ENCODE results near the gene DYSF.

DYSF gene

GRCh38 chr2:71526975-71527374, 73.6 kb downstream of the DYSF start:
- no peaks in the 10 kb centered on the region for H3K4me1 ChIP-seq
- no peak for DNase-seq (ENCODE audit: low spot score in 2 of 2)
- in situ Hi-C loops (cut with MboI; ENCODE audit: low sequenced_read_pairs): loop anchor here (25.0 kb wide), 2 partner anchors 1060 to 1335 kb away; no protein-coding TSS in a partner anchor
- H3K36me3 ChIP-seq (replicated peaks): no peaks in the 10 kb centered on the region
- H3K4me3 ChIP-seq: no peak overlapping the region
- no peaks in the 10 kb centered on the region for H3K9me3 ChIP-seq
- peaks cover 17% of the 10 kb centered on the region for H3K27me3 ChIP-seq (ENCODE audit: low read depth)

DNA sequence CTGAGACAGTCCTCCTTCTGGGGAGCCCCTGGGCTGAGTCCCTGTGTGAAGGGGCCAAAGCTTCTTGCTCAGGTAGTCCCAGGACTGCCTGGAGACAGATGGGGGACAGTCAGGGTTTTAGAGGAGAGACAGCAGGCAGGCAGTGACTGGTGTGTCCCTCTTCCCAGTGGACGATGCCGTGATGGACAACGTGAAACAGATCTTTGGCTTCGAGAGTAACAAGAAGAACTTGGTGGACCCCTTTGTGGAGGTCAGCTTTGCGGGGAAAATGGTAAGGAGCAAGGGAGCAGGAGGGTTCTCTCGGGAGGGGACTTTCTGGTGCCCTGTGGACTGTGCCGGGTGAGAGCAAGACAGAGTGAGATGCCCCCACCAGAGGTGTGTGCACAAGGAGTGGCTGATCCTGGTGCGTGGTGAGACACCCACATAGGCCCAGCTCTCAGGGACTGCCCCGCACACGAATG, 74.8 kb downstream of the DYSF start:
- H3K4me1 ChIP-seq: no peaks in the 10 kb centered on the region
- H3K27me3 ChIP-seq (ENCODE audit: low read depth): peaks cover 17% of the 10 kb centered on the region
- H3K4me3 ChIP-seq: no peak overlapping the region
- H3K9me3 ChIP-seq: no peaks in the 10 kb centered on the region
- in situ Hi-C loops (cut with MboI; ENCODE audit: low sequenced_read_pairs): loop anchor here (25.0 kb wide), 2 partner anchors 1059 to 1334 kb away; no protein-coding TSS in a partner anchor
- no peaks in the 10 kb centered on the region for H3K36me3 ChIP-seq (replicated peaks)
- no peak for DNase-seq (ENCODE audit: low spot score in 2 of 2)

- DNase-seq (ENCODE audit: low spot score in 2 of 2): no peak
- in situ Hi-C loops (cut with MboI; ENCODE audit: low sequenced_read_pairs): loop anchor here (25.0 kb wide), 2 partner anchors 1059 to 1334 kb away; no protein-coding TSS in a partner anchor
- H3K27me3 ChIP-seq (ENCODE audit: low read depth): peaks cover 17% of the 10 kb centered on the region
- H3K9me3 ChIP-seq: no peaks in the 10 kb centered on the region
- H3K4me3 ChIP-seq: no peak overlapping the region
- H3K4me1 ChIP-seq: no peaks in the 10 kb centered on the region
- no peaks in the 10 kb centered on the region for H3K36me3 ChIP-seq (replicated peaks)
Observed at GRCh38 chr2:71528749-71529148, 75.4 kb downstream of the DYSF start.

GRCh38 chr2:71530211-71530610, 76.8 kb downstream of the DYSF start:
- Histone ChIP-seq H3K9me3 (no peaks in the 10 kb centered on the region), H3K36me3 (replicated peaks) (no peaks in the 10 kb centered on the region), H3K4me3 (no peak overlapping the region), H3K4me1 (no peaks in the 10 kb centered on the region), H3K27me3 (ENCODE audit: low read depth) (peaks cover 14% of the 10 kb centered on the region)
- no peak for DNase-seq (ENCODE audit: low spot score in 2 of 2)
- in situ Hi-C loops (cut with MboI; ENCODE audit: low sequenced_read_pairs): loop anchor here (25.0 kb wide), 2 partner anchors 1057 to 1332 kb away; no protein-coding TSS in a partner anchor

DNA sequence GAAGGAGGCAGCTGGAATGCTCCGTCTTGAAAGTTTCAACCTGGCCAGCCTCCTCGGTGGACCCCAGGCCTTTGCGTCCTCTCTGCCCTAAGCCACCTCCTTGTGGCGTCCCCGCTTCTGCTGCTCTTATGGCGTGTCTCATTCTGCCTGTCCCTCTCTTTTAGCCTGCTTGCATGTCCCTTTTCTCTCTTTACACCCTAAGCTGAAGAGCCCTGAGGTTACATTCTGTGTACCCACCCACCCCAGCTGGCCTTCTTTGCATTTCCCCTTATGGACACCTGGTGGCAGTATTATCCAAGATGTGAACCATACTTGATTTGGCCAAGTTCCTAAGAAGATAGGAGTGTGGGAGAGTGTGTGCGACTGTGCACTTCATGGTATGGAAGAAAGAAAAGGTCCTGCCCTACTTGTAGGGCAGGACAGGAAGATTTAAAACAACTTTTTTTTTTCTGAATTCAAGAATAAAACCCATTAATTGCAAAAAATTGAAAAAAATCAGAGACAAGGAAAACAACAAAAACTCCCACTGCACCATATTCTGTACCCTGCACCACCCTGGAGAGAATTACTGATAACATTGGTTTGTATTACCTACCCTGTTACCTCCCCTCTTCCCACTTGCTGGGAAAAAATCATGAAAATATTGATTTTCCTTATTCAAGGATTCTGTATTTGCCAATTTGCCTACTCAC, 77.4 kb downstream of the DYSF start:
- Histone ChIP-seq H3K4me3 (no peak overlapping the region), H3K9me3 (no peaks in the 10 kb centered on the region), H3K27me3 (ENCODE audit: low read depth) (peaks cover 14% of the 10 kb centered on the region), H3K36me3 (replicated peaks) (no peaks in the 10 kb centered on the region), H3K4me1 (no peaks in the 10 kb centered on the region)
- in situ Hi-C loops (cut with MboI; ENCODE audit: low sequenced_read_pairs): loop anchor here (25.0 kb wide), 2 partner anchors 1057 to 1332 kb away; no protein-coding TSS in a partner anchor
- peak; percentile 54 to 62 for DNase-seq (ENCODE audit: low spot score in 2 of 2)

- Histone ChIP-seq H3K9me3 (no peaks in the 10 kb centered on the region), H3K4me1 (no peaks in the 10 kb centered on the region), H3K36me3 (replicated peaks) (no peaks in the 10 kb centered on the region), H3K27me3 (ENCODE audit: low read depth) (peaks cover 14% of the 10 kb centered on the region), H3K4me3 (no peak overlapping the region)
- in situ Hi-C loops (cut with MboI; ENCODE audit: low sequenced_read_pairs): loop anchor here (25.0 kb wide), 2 partner anchors 1056 to 1331 kb away; no protein-coding TSS in a partner anchor
- no peak for DNase-seq (ENCODE audit: low spot score in 2 of 2)
Observed at GRCh38 chr2:71531522-71532047, 78.2 kb downstream of the DYSF start.

- Histone ChIP-seq H3K9me3 (no peaks in the 10 kb centered on the region), H3K36me3 (replicated peaks) (no peaks in the 10 kb centered on the region), H3K4me3 (no peak overlapping the region), H3K27me3 (ENCODE audit: low read depth) (peaks cover 10% of the 10 kb centered on the region), H3K4me1 (no peaks in the 10 kb centered on the region)
- DNase-seq (ENCODE audit: low spot score in 2 of 2): no peak
- in situ Hi-C loops (cut with MboI; ENCODE audit: low sequenced_read_pairs): loop anchor here (25.0 kb wide), 2 partner anchors 1055 to 1330 kb away; no protein-coding TSS in a partner anchor
Observed at GRCh38 chr2:71532327-71532726, 79.0 kb downstream of the DYSF start.

GRCh38 chr2:71534201-71534600, 80.8 kb downstream of the DYSF start:
- H3K9me3 ChIP-seq: no peaks in the 10 kb centered on the region
- no peaks in the 10 kb centered on the region for H3K4me1 ChIP-seq
- no peak for DNase-seq (ENCODE audit: low spot score in 2 of 2)
- in situ Hi-C loops (cut with MboI; ENCODE audit: low sequenced_read_pairs): loop anchor here (25.0 kb wide), 2 partner anchors 1053 to 1328 kb away; no protein-coding TSS in a partner anchor
- no peak overlapping the region for H3K4me3 ChIP-seq
- H3K27me3 ChIP-seq (ENCODE audit: low read depth): peaks cover 6% of the 10 kb centered on the region; the same call in 1 of the 2 replicates
- H3K36me3 ChIP-seq (replicated peaks): no peaks in the 10 kb centered on the region

DNA sequence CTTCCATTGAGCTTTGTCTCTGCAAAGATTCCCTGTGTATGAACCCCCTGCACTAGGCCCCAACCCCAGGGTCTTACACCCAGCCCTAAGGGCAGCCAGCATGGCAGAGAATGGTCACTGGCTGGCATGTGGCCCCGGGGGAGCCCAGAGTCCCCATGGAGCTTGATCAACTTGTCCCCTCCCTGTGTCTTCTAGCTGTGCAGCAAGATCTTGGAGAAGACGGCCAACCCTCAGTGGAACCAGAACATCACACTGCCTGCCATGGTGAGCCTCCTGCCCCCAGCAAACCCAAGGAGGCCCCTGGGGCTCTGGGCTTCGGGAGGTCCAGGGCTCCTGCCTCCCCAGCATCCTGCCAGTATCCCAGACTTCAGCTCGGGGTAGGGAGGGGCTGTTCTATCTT, 81.5 kb downstream of the DYSF start:
- Histone ChIP-seq H3K36me3 (replicated peaks) (no peaks in the 10 kb centered on the region), H3K4me3 (no peak overlapping the region), H3K4me1 (no peaks in the 10 kb centered on the region), H3K27me3 (ENCODE audit: low read depth) (peaks cover 3% of the 10 kb centered on the region; the same call in 1 of the 2 replicates), H3K9me3 (no peaks in the 10 kb centered on the region)
- no peak for DNase-seq (ENCODE audit: low spot score in 2 of 2)
- in situ Hi-C loops (cut with MboI; ENCODE audit: low sequenced_read_pairs): loop anchor here (25.0 kb wide), 2 partner anchors 1052 to 1327 kb away; no protein-coding TSS in a partner anchor

- no peaks in the 10 kb centered on the region for H3K36me3 ChIP-seq (replicated peaks)
- H3K27me3 ChIP-seq (ENCODE audit: low read depth): 0 out of 2 replicates have a peak, but pooled peaks cover 3% of the 10 kb centered on the region
- DNase-seq (ENCODE audit: low spot score in 2 of 2): no peak
- H3K4me1 ChIP-seq: no peaks in the 10 kb centered on the region
- in situ Hi-C loops (cut with MboI; ENCODE audit: low sequenced_read_pairs): loop anchor here (25.0 kb wide), 2 partner anchors 1052 to 1327 kb away; no protein-coding TSS in a partner anchor
- no peak overlapping the region for H3K4me3 ChIP-seq
- no peaks in the 10 kb centered on the region for H3K9me3 ChIP-seq
Observed at GRCh38 chr2:71535526-71535925, 82.2 kb downstream of the DYSF start.

DNA sequence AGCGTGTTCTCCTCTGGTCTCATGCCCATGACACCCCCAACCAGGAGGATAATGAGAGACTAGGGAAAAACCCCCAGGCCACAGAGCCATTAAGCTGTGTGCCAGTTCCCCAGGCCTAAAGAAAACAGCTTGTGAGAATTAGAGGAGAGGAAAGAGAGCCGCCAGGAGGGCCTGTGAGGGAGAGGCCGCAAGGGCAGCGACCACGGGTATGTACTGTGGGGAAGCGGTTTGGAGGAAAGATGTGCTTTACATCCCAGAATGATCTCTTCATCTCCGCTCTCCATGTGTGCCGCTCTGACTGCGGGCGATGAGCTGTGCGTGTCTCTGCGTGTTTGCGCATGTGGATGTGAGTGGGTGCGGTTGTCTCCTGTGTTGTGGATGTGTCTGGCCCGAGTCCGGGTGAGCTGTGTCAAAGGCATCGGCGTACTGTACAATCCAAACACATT, 82.9 kb downstream of the DYSF start:
- no peaks in the 10 kb centered on the region for H3K9me3 ChIP-seq
- no peaks in the 10 kb centered on the region for H3K36me3 ChIP-seq (replicated peaks)
- H3K27me3 ChIP-seq (ENCODE audit: low read depth): 0 out of 2 replicates have a peak, but pooled peaks cover under 1% of the 10 kb centered on the region
- H3K4me3 ChIP-seq: no peak overlapping the region
- in situ Hi-C loops (cut with MboI; ENCODE audit: low sequenced_read_pairs): loop anchor here (25.0 kb wide), 2 partner anchors 1051 to 1326 kb away; no protein-coding TSS in a partner anchor
- no peak for DNase-seq (ENCODE audit: low spot score in 2 of 2)
- H3K4me1 ChIP-seq: no peaks in the 10 kb centered on the region

DNA sequence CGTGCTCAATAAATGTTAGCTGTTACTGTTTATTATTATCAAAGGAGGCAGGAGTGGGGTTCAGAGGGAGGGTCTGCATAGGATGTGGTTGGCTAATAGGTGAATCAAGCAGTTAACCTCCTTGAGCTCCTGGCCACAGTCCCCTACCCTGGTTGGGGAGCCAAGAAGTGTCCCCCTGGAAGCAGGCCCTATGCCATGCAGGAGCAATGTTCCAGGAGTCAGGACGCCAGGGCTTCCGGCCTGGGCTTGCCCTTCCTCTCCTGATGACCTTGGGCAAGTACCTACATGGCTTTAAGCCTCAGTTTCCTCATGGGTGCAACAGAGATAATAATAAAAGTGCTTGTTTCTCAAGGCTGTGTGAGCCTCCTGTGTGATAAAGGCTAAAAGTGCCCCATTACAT, 84.9 kb downstream of the DYSF start:
- Histone ChIP-seq H3K9me3 (no peaks in the 10 kb centered on the region), H3K36me3 (replicated peaks) (no peaks in the 10 kb centered on the region), H3K4me3 (no peak overlapping the region), H3K4me1 (no peaks in the 10 kb centered on the region), H3K27me3 (ENCODE audit: low read depth) (no peaks in the 10 kb centered on the region)
- DNase-seq (ENCODE audit: low spot score in 2 of 2): no peak
- in situ Hi-C loops (cut with MboI; ENCODE audit: low sequenced_read_pairs): loop anchor here (25.0 kb wide), 2 partner anchors 1049 to 1324 kb away; no protein-coding TSS in a partner anchor

DNA sequence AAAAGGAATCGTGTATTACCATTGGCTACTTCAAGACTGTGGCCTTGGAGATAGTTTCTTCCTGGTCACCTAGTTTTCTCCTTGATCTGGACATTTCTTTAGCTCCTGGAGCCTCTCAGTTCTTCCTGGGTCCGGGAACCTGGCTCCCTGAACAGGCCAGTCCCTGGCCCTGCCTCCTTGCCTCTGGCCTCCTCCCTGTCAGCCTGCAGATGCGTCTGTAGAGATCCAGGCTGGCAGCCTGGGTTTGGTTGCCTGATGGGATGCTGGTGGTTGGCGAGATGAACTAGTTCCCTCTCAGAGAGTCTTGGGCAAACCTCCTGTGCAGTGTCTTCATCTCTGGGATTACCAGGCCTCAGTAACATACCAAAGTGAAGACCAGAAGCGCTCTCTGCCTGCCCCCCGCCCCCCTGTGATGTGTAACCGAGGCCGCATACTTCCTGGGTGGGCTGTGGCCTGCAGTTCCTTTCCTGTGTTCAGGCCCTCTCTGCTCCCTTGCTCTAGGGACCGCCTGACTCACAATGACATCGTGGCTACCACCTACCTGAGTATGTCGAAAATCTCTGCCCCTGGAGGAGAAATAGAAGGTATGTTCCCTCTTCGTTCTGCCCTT, 85.4 kb downstream of the DYSF start:
- in situ Hi-C loops (cut with MboI; ENCODE audit: low sequenced_read_pairs): loop anchor here (25.0 kb wide), 2 partner anchors 1049 to 1324 kb away; no protein-coding TSS in a partner anchor
- Histone ChIP-seq H3K9me3 (no peaks in the 10 kb centered on the region), H3K36me3 (replicated peaks) (no peaks in the 10 kb centered on the region), H3K4me3 (no peak overlapping the region), H3K27me3 (ENCODE audit: low read depth) (no peaks in the 10 kb centered on the region), H3K4me1 (no peaks in the 10 kb centered on the region)
- DNase-seq (ENCODE audit: low spot score in 2 of 2): no peak

Measured in HAP-1 (cell line).